Stomach (tissue), 9 donors: Measurements from ENCODE around the gene NCOA1. TPM values are rescaled to one million over a fixed set of nuclear protein-coding genes. Genes with fewer than 3 reads are reported as not detected.

Experiments
- DNase-seq, 2 donors: peaks; one replicate each; pipeline versions ENCODE4 v3.0.0 to v3.0.0-alpha.2; 2013 to 2019
- H3K27ac ChIP-seq, 5 donors: fragments of 200-600 bp in 4 of 5; sonication (generic) in 4 of 5; one replicate each; pipeline ENCODE4 v1.5.1; 2013 to 2019; ENCODE audit warnings: mild to moderate bottlenecking in 1 of 5, moderate library complexity in 1 of 5
- H3K27me3 ChIP-seq, 3 donors: fragments of 200-600 bp; sonication (generic); one replicate each; pipeline ENCODE4 v1.5.1; 2017 to 2019; ENCODE audit warnings: mixed run types in 1 of 3
- H3K36me3 ChIP-seq, 4 donors: fragments of 200-600 bp; sonication (generic); 1 replicate in 3 of 4; 2 replicates in 1 of 4; pipeline ENCODE4 v1.5.1; 2016 to 2019
- H3K4me1 ChIP-seq, 4 donors: fragments of 200-600 bp; sonication (generic); one replicate each; pipeline ENCODE4 v1.5.1; 2016 to 2019
- H3K4me3 ChIP-seq, 4 donors: fragments of 200-600 bp; sonication (generic) in 3 of 4; one replicate each; pipeline ENCODE4 v1.5.1; 2016 to 2019; ENCODE audit warnings: mild to moderate bottlenecking in 1 of 4
- H3K9me3 ChIP-seq, 4 donors: fragments of 200-600 bp; sonication (generic); one replicate each; pipeline ENCODE4 v1.5.1; 2016 to 2019
- EP300 ChIP-seq: sonication (generic); formaldehyde crosslinking; IDR thresholded peaks from one replicate; pipeline ENCODE4 v1.6.1; 2017; ENCODE audit warnings: antibody characterized with exemption
- POLR2A ChIP-seq, 4 donors: fragments of 450-650 bp; IDR thresholded peaks; one replicate each; pipeline ENCODE4 v1.6.1; 2016; ENCODE audit warnings: antibody characterized with exemption in 4 of 4, control low read depth in 2 of 4, mild to moderate bottlenecking in 1 of 4, moderate library complexity in 1 of 4
- POLR2AphosphoS5 ChIP-seq, 3 donors: sonication (generic); formaldehyde crosslinking; IDR thresholded peaks; one replicate each; pipeline ENCODE4 v1.6.1; 2016; ENCODE audit warnings: antibody characterized with exemption in 3 of 3
- WGBS, 5 donors: extraction: QIAGEN DNeasy Blood & Tissue Kit in 3 of 5; methylation state at CpG; one replicate each; pipeline versions ENCODE4 v1.1.5 to v1.1.7; 2013 to 2018; 5-methylcytosine and 5-hydroxymethylcytosine counted together
- intact Hi-C: fragments of 100-400 bp; cut with DNase I; formaldehyde crosslinking; loops from one replicate; pipeline ENCODE4 v1.15.1; 2023; ENCODE audit warnings: low total_unique reads
- polyA plus RNA-seq, 3 donors: library from polyadenylated mRNA; stranded (reverse); fragments of 200-250 nt; gene quantifications; one replicate each; pipeline ENCODE4 v1.2.3, GENCODE V29; 2013
- total RNA-seq, 5 donors: library from RNA; depleted of rRNA; stranded (reverse); fragments of >200 nt; gene quantifications; one replicate each; pipeline versions ENCODE4 v1.1.0 to v1.2.3, GENCODE V29; 2014 to 2016
- TF ChIP-seq, protein P1 (sequence below), 7 experiments: fragments of 450-650 bp in 4 of 7; fragments of 200-600 bp in 3 of 7; sonication (generic) in 3 of 7; IDR thresholded peaks; one replicate each; pipeline ENCODE4 v1.5.1; 2016 to 2019; ENCODE audit warnings: antibody characterized with exemption in 7 of 7, control low read depth in 2 of 7, mild to moderate bottlenecking in 1 of 7
- donor health status: healthy with polysubstance abuse.
- donor health status: Bipolar disorder and iron deficiency.
- donor health status: healthy.

Gene NCOA1
- total and polyA plus RNA-seq, 8 donors = 7.3 to 223 (median 34.8) TPM

DNA sequence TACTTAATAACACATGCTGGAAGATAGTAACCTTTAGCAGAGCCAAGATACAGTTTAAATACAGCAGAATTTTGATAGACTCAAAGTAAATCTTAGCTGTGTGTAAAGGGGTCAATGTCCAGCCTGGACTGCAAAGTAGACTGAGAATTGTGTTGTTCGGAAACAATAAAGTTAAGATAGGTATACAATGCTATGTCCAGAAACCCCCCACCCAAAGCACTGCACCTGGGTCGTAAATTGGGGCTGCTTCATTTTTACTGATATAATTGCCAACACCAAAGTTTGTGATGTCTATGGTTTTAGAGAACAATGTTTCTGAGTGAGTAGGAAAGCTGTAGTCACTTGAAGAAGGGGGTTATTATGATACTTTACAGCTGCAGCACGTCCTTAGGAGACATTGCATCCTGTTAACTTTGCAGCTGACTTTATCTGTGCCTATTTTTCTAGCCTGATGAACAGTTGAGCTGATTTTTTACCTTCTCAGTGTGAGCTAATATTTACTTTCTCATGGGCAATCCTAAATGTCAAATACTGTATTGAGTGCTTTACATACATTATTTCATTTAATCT, 4.3 kb upstream of the NCOA1 start:
- no peaks in the 10 kb centered on the region for H3K27me3 ChIP-seq
- H3K36me3 ChIP-seq = no peaks in the 10 kb centered on the region
- H3K27ac ChIP-seq = no peak overlapping the region
- no peak overlapping the region for H3K4me3 ChIP-seq
- WGBS, 5 donors = 27 to 78% (median 51%) methylated on average over 3 of the region's 3 CpGs
- no peaks in the 10 kb centered on the region for H3K9me3 ChIP-seq
- H3K4me1 ChIP-seq = peaks cover 7 to 39% (median 11%) of the 10 kb centered on the region in 4 donors
- TF ChIP-seq EP300 (no peak), POLR2AphosphoS5 (IDR thresholded peaks at IDR 0.05) (no peak), POLR2A (IDR thresholded peaks at IDR 0.05) (no peak)
- TF ChIP-seq, protein P1, sequence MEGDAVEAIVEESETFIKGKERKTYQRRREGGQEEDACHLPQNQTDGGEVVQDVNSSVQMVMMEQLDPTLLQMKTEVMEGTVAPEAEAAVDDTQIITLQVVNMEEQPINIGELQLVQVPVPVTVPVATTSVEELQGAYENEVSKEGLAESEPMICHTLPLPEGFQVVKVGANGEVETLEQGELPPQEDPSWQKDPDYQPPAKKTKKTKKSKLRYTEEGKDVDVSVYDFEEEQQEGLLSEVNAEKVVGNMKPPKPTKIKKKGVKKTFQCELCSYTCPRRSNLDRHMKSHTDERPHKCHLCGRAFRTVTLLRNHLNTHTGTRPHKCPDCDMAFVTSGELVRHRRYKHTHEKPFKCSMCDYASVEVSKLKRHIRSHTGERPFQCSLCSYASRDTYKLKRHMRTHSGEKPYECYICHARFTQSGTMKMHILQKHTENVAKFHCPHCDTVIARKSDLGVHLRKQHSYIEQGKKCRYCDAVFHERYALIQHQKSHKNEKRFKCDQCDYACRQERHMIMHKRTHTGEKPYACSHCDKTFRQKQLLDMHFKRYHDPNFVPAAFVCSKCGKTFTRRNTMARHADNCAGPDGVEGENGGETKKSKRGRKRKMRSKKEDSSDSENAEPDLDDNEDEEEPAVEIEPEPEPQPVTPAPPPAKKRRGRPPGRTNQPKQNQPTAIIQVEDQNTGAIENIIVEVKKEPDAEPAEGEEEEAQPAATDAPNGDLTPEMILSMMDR (IDR thresholded peaks at IDR 0.05) = no peak
- DNase-seq = peak in 1 of 2 donors; percentile 15
- intact Hi-C loops = no loop called here

DNA sequence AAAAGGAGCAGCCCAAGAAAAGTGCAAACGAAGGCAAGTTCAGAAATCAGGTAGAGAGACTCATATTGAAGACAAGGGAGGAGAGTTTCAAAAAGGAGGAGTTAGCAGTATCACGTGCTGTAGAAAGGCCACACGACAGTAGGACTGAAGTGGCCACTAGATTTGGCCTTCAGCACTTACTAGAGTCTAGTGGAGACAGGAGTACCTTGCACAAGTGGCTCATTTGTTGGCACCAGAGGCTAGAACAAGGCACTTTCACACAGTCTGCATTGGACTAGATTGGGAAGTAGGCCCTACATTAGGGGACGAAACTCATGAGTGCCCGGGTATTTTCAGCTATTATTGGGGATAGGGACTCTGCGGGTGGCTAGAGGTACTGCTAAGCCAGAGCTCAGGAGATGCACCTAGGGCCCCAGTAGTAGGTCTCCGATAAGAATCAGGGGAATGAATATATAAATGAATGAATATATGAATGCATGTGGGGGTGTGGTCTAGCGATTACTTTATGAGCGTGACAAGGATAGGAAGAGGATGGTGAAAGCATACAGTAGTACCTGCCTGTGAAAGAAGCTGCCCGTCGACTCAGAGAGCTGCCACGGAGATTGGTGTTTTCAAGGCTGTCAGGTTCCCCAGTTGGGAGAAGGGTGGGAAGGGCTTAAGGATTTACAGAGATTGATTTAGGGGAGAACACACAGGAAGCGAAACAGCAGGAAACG, 1.4 kb upstream of the NCOA1 start:
- H3K27ac ChIP-seq = peak overlapping the region; percentile 52 to 96 (median 91)

DNA sequence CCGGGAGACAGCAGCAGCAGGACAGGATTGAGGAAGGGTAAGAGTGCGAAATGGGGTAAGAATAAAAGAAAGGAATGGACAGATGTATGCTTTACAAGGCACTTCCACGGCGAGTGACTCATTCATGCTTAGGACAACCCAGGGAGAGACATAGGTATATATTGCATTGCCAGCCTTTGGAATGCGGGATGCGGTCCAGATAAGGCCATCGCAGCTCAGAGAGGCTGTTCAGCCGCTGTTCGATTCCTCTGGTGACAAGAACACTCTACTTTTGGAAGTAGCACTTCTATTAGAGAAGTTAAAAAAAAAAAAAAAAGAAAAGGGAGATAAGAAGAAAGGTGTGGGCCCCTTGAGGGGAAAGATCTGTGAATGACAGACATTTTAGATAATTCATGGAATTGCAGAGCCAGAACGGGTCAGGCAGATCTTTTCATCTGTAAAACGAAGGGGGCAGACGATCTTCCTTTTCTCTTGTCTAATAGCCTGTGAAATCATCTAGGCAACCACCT, 819 bp upstream of the NCOA1 start:
- no peaks in the 10 kb centered on the region for H3K36me3 ChIP-seq
- 25 to 35% (median 30%) methylated on average over 12 of the region's 12 CpGs for WGBS, 5 donors
- peak overlapping the region; percentile 86 to 94 (median 87) for H3K4me3 ChIP-seq
- H3K27ac ChIP-seq = peak overlapping the region; percentile 82 to 100 (median 92)
- TF ChIP-seq POLR2AphosphoS5 (IDR thresholded peaks at IDR 0.05) (no peak), EP300 (no peak), POLR2A (IDR thresholded peaks at IDR 0.05) (no peak)
- TF ChIP-seq, protein P1 (IDR thresholded peaks at IDR 0.05) = no peak
- H3K4me1 ChIP-seq = peaks cover 12 to 38% (median 34%) of the 10 kb centered on the region in 4 donors
- no peaks in the 10 kb centered on the region for H3K9me3 ChIP-seq
- H3K27me3 ChIP-seq = no peaks in the 10 kb centered on the region
- intact Hi-C loops = no loop called here
- DNase-seq = peak in 1 of 2 donors; percentile 52

More for the DNA sequence above, 1.4 kb upstream of the NCOA1 start:
- WGBS, 5 donors = 75 to 81% (median 78%) methylated on average over 13 to 14 of the region's 14 CpGs
- H3K4me1 ChIP-seq = peaks cover 12 to 36% (median 33%) of the 10 kb centered on the region in 4 donors
- no peak for DNase-seq
- no peaks in the 10 kb centered on the region for H3K27me3 ChIP-seq
- H3K4me3 ChIP-seq = peak overlapping the region in 3 of 4 donors; percentile 86 to 94 (median 88)
- no peak for TF ChIP-seq EP300
- TF ChIP-seq, protein P1 (IDR thresholded peaks at IDR 0.05) = no peak
- TF ChIP-seq POLR2A (IDR thresholded peaks at IDR 0.05) = no peak
- no peak for TF ChIP-seq POLR2AphosphoS5 (IDR thresholded peaks at IDR 0.05)
- intact Hi-C loops = no loop called here
- no peaks in the 10 kb centered on the region for H3K36me3 ChIP-seq
- no peaks in the 10 kb centered on the region for H3K9me3 ChIP-seq

DNA sequence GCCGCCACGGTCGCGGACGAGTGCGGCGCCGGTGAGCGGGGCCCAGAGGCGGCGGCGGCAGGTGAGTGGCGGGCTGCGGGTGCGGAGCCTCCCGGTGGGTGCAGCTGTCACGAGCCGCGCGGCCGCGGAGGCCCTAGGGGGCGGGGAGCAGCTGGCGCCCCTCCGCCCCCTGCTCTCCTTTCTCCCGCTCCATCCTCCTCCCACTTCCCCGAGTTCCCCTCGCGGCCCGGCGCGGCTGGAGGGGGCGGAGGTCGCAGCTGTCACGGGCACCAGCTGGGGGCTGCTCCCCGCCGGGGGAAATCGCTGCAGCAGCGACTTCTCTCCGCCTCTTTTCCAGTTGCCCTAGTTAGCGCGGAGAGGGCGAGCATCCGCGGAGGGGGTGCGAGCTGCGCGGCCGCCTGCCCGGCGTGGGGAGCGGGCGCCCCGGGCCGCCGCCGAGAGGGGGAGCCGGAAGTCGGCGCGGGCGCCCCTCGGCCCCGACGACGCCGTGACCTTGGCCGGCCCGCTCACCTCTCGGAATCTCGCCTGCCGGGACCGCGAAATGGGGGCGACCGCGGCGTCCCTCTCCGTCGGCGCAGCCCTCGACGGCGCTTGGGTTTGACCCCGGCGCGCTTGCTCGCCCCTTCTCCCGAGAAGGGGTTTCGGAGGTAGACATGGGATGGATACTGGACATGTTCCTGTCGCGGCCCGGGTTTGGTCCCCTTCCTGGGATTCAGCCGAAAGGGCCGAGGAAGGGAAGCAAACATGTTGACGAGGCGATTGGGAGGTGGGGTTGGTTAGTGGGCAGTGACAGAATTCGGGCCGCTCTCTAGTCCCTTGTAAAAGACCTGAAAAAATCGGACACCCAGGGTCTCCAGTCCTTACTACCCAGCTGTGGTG, 727 bp downstream of the NCOA1 start:
- peak overlapping the region; percentile 86 to 94 (median 87) for H3K4me3 ChIP-seq
- WGBS, 5 donors = 0 to 1% (median 1%) methylated on average over 24 to 96 of the region's 100 CpGs
- peak; percentile 39 to 89 for DNase-seq
- H3K27me3 ChIP-seq = no peaks in the 10 kb centered on the region
- H3K27ac ChIP-seq = peak overlapping the region; percentile 82 to 100 (median 92)
- intact Hi-C loops = no loop called here
- H3K36me3 ChIP-seq = no peaks in the 10 kb centered on the region
- H3K9me3 ChIP-seq = no peaks in the 10 kb centered on the region
- H3K4me1 ChIP-seq = peaks cover 19 to 54% (median 42%) of the 10 kb centered on the region in 4 donors
- no peak for TF ChIP-seq POLR2A (IDR thresholded peaks at IDR 0.05)
- TF ChIP-seq, protein P1 (IDR thresholded peaks at IDR 0.05) = no peak
- TF ChIP-seq EP300 = no peak
- TF ChIP-seq POLR2AphosphoS5 (IDR thresholded peaks at IDR 0.05) = no peak
